ENCODE measurements around the gene NUDT14. TPM values are rescaled to one million over a fixed set of nuclear protein-coding genes. Genes with fewer than 3 reads are reported as not detected.

NUDT14 gene
- total and polyA plus RNA-seq, 2 experiments from 2014 or later: 14.8 to 38.4 TPM

GRCh38 chr14:105144026-105144665 is 37.0 kb downstream of the NUDT14 start:
- no peaks in the 10 kb centered on the region for H3K9me2 ChIP-seq (ENCODE audit: insufficient read depth)
- H2AFZ ChIP-seq: no peak overlapping the region
- H3K79me2 ChIP-seq (replicated peaks; ENCODE audit: insufficient read depth): no peaks in the 10 kb centered on the region
- Mint-ChIP-seq H3K27ac (no peak overlapping the region), H3K4me1 (no peaks in the 10 kb centered on the region), H3K36me3 (ENCODE audit: low read depth) (peaks cover 9% of the 10 kb centered on the region; the same call in 2 of the 3 replicates), H3K27me3 (ENCODE audit: insufficient read depth, low read depth, poor library complexity) (peaks cover 9% of the 10 kb centered on the region), H3K9me3 (peaks cover 19% of the 10 kb centered on the region), H3K4me3 (no peak overlapping the region)
- no peaks in the 10 kb centered on the region for H3F3A ChIP-seq (replicated peaks; ENCODE audit: low read depth)
- no peak for DNase-seq (ENCODE audit: low spot score)
- H3K27me3 ChIP-seq (ENCODE audit: insufficient read depth): no peaks in the 10 kb centered on the region
- H3K4me3 ChIP-seq: no peak overlapping the region
- H3K36me3 ChIP-seq (ENCODE audit: insufficient read depth): no peaks in the 10 kb centered on the region
- ATAC-seq: no peak
- H3K4me2 ChIP-seq: no peak overlapping the region
- TF ChIP-seq CTCF (conservative IDR thresholded peaks at IDR 0.05; ENCODE audit: low read depth in 2 of 2): no peak
- no peak for TF ChIP-seq JUNB (IDR thresholded peaks at IDR 0.05; ENCODE audit: unreplicated experiment)
- TF ChIP-seq, protein P1, sequence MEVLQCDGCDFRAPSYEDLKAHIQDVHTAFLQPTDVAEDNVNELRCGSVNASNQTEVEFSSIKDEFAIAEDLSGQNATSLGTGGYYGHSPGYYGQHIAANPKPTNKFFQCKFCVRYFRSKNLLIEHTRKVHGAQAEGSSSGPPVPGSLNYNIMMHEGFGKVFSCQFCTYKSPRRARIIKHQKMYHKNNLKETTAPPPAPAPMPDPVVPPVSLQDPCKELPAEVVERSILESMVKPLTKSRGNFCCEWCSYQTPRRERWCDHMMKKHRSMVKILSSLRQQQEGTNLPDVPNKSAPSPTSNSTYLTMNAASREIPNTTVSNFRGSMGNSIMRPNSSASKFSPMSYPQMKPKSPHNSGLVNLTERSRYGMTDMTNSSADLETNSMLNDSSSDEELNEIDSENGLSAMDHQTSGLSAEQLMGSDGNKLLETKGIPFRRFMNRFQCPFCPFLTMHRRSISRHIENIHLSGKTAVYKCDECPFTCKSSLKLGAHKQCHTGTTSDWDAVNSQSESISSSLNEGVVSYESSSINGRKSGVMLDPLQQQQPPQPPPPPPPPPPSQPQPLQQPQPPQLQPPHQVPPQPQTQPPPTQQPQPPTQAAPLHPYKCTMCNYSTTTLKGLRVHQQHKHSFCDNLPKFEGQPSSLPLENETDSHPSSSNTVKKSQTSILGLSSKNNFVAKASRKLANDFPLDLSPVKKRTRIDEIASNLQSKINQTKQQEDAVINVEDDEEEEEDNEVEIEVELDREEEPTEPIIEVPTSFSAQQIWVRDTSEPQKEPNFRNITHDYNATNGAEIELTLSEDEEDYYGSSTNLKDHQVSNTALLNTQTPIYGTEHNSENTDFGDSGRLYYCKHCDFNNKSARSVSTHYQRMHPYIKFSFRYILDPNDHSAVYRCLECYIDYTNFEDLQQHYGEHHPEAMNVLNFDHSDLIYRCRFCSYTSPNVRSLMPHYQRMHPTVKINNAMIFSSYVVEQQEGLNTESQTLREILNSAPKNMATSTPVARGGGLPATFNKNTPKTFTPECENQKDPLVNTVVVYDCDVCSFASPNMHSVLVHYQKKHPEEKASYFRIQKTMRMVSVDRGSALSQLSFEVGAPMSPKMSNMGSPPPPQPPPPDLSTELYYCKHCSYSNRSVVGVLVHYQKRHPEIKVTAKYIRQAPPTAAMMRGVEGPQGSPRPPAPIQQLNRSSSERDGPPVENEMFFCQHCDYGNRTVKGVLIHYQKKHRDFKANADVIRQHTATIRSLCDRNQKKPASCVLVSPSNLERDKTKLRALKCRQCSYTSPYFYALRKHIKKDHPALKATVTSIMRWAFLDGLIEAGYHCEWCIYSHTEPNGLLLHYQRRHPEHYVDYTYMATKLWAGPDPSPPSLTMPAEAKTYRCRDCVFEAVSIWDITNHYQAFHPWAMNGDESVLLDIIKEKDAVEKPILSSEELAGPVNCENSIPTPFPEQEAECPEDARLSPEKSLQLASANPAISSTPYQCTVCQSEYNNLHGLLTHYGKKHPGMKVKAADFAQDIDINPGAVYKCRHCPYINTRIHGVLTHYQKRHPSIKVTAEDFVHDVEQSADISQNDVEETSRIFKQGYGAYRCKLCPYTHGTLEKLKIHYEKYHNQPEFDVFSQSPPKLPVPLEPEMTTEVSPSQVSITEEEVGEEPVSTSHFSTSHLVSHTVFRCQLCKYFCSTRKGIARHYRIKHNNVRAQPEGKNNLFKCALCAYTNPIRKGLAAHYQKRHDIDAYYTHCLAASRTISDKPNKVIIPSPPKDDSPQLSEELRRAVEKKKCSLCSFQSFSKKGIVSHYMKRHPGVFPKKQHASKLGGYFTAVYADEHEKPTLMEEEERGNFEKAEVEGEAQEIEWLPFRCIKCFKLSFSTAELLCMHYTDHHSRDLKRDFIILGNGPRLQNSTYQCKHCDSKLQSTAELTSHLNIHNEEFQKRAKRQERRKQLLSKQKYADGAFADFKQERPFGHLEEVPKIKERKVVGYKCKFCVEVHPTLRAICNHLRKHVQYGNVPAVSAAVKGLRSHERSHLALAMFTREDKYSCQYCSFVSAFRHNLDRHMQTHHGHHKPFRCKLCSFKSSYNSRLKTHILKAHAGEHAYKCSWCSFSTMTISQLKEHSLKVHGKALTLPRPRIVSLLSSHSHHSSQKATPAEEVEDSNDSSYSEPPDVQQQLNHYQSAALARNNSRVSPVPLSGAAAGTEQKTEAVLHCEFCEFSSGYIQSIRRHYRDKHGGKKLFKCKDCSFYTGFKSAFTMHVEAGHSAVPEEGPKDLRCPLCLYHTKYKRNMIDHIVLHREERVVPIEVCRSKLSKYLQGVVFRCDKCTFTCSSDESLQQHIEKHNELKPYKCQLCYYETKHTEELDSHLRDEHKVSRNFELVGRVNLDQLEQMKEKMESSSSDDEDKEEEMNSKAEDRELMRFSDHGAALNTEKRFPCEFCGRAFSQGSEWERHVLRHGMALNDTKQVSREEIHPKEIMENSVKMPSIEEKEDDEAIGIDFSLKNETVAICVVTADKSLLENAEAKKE (CRISPR knock-in tag; IDR thresholded peaks at IDR 0.05): no peak
- TF ChIP-seq STAT1 (IDR thresholded peaks at IDR 0.05; ENCODE audit: unreplicated experiment): no peak
- no peak for TF ChIP-seq EZH2 (IDR thresholded peaks at IDR 0.05; ENCODE audit: low read depth, unreplicated experiment)
- TF ChIP-seq ZNF114 (CRISPR knock-in tag; IDR thresholded peaks at IDR 0.05): no peak
- TF ChIP-seq, protein P2, sequence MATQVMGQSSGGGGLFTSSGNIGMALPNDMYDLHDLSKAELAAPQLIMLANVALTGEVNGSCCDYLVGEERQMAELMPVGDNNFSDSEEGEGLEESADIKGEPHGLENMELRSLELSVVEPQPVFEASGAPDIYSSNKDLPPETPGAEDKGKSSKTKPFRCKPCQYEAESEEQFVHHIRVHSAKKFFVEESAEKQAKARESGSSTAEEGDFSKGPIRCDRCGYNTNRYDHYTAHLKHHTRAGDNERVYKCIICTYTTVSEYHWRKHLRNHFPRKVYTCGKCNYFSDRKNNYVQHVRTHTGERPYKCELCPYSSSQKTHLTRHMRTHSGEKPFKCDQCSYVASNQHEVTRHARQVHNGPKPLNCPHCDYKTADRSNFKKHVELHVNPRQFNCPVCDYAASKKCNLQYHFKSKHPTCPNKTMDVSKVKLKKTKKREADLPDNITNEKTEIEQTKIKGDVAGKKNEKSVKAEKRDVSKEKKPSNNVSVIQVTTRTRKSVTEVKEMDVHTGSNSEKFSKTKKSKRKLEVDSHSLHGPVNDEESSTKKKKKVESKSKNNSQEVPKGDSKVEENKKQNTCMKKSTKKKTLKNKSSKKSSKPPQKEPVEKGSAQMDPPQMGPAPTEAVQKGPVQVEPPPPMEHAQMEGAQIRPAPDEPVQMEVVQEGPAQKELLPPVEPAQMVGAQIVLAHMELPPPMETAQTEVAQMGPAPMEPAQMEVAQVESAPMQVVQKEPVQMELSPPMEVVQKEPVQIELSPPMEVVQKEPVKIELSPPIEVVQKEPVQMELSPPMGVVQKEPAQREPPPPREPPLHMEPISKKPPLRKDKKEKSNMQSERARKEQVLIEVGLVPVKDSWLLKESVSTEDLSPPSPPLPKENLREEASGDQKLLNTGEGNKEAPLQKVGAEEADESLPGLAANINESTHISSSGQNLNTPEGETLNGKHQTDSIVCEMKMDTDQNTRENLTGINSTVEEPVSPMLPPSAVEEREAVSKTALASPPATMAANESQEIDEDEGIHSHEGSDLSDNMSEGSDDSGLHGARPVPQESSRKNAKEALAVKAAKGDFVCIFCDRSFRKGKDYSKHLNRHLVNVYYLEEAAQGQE (IDR thresholded peaks at IDR 0.05; ENCODE audit: unreplicated experiment): no peak
- TF ChIP-seq NANOG (IDR thresholded peaks at IDR 0.05; ENCODE audit: borderline replicate concordance): no peak
- no peak for TF ChIP-seq CREB1 (CRISPR knock-in tag; IDR thresholded peaks at IDR 0.05; ENCODE audit: low read depth)
- TF ChIP-seq, protein P3, sequence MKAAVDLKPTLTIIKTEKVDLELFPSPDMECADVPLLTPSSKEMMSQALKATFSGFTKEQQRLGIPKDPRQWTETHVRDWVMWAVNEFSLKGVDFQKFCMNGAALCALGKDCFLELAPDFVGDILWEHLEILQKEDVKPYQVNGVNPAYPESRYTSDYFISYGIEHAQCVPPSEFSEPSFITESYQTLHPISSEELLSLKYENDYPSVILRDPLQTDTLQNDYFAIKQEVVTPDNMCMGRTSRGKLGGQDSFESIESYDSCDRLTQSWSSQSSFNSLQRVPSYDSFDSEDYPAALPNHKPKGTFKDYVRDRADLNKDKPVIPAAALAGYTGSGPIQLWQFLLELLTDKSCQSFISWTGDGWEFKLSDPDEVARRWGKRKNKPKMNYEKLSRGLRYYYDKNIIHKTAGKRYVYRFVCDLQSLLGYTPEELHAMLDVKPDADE (IDR thresholded peaks at IDR 0.05): no peak
- no peak for TF ChIP-seq ZNF331 (CRISPR knock-in tag; IDR thresholded peaks at IDR 0.05; ENCODE audit: low read depth)
- TF ChIP-seq POLR2AphosphoS5 (IDR thresholded peaks at IDR 0.05; ENCODE audit: low read depth): no peak
- TF ChIP-seq EZH2phosphoT487 (IDR thresholded peaks at IDR 0.05; ENCODE audit: unreplicated experiment): no peak
- H3K27ac ChIP-seq (ENCODE audit: low read depth): no peak overlapping the region
- no peaks in the 10 kb centered on the region for H4K20me1 ChIP-seq (replicated peaks; ENCODE audit: insufficient read depth)
- H3K4me1 ChIP-seq (ENCODE audit: insufficient read depth): no peaks in the 10 kb centered on the region
